GM13977 (cell line): ENCODE results near the gene SLC25A26.
A peak's percentile ranks its signal among the peaks of the same experiment; 100 is the strongest.
"Not testable (repeated sequence)": the region's sequence is repeated elsewhere in the genome, so short reads cannot be mapped to it uniquely, and the experiment has no call there.

ENCODE experiments used
- DNase-seq: peaks from one replicate; pipeline ENCODE4 v3.0.0; 2012; ENCODE audit warnings: low spot score
- in situ Hi-C: fragments of 300-500 bp; cut with MboI; formaldehyde crosslinking; loops from one replicate; pipeline ENCODE4 v1.12.0; 2022; ENCODE audit warnings: low sequenced_read_pairs, low pct_unique_long_range_greater_than_20kb, mixed read lengths, inconsistent platforms; ENCODE audit not compliant: unreplicated experiment
- TF ChIP-seq, protein P1 (sequence below): IDR thresholded peaks from 2 replicates; pipeline ENCODE4 v1.5.1; 2012; ENCODE audit warnings: mild to moderate bottlenecking, control low read depth; ENCODE audit not compliant: insufficient read depth; ENCODE audit errors: extremely low read depth, missing control alignments

The SLC25A26 gene

DNA sequence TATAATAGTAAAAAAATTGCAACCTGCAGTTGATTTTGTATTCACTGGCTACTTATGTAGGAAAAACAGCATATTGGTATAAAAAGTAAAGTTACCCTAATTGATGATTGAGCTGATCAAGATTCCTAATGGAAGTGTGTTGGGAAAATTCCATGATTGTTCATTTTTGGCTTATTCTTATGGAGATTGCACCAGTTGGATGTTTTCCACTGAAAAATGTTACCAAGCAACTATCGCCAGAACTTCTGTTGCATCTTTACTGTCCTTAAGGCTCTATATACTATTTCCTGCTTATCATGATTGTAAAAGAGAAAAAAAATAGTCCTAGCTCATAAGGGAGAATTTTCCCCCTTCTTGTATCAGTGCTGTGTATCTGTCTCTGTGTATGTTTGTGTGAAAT, 48.6 kb downstream of the SLC25A26 start:
- in situ Hi-C loops: no loop called here
- TF ChIP-seq, protein P1, sequence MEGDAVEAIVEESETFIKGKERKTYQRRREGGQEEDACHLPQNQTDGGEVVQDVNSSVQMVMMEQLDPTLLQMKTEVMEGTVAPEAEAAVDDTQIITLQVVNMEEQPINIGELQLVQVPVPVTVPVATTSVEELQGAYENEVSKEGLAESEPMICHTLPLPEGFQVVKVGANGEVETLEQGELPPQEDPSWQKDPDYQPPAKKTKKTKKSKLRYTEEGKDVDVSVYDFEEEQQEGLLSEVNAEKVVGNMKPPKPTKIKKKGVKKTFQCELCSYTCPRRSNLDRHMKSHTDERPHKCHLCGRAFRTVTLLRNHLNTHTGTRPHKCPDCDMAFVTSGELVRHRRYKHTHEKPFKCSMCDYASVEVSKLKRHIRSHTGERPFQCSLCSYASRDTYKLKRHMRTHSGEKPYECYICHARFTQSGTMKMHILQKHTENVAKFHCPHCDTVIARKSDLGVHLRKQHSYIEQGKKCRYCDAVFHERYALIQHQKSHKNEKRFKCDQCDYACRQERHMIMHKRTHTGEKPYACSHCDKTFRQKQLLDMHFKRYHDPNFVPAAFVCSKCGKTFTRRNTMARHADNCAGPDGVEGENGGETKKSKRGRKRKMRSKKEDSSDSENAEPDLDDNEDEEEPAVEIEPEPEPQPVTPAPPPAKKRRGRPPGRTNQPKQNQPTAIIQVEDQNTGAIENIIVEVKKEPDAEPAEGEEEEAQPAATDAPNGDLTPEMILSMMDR: no peak
- DNase-seq: no peak

DNA sequence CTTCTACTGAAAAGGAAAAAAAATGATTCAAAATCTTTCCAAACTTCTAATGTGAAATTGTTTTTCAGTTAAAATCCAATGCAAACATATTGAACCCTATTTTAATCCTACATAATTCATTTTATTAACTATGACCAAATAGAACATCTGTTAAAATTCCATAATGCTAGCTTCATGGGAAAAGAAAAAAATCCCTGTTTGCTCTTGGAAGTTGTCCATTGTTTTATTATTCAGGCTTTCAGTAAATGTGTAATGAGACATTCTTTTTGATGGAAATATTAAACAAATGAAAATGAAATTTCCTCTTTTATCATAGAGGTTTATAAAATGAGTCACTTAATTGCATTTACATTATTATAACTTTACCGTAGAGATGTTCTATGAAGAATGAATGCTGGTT, 49.5 kb downstream of the SLC25A26 start:
- DNase-seq: no peak
- in situ Hi-C loops: no loop called here
- TF ChIP-seq, protein P1: no peak

DNA sequence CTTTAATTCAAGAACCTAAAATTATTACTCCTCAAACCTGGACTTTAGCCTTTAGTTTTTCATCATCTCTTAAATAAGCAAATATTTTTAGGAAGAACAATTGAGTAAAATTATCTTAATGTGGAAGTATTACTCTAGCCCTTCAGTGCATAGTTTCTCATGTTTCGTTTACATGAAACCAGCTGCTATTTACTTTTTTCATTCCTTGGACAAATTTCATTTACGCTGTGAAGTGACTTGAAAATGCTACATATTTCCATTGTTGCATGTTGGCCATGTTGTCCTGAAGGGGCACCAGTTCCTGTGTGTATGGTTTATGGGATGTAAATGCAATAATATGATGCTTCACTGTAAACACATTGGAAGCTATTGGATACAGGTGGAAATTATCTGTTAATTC, 49.9 kb downstream of the SLC25A26 start:
- TF ChIP-seq, protein P1: no peak
- in situ Hi-C loops: no loop called here

DNA sequence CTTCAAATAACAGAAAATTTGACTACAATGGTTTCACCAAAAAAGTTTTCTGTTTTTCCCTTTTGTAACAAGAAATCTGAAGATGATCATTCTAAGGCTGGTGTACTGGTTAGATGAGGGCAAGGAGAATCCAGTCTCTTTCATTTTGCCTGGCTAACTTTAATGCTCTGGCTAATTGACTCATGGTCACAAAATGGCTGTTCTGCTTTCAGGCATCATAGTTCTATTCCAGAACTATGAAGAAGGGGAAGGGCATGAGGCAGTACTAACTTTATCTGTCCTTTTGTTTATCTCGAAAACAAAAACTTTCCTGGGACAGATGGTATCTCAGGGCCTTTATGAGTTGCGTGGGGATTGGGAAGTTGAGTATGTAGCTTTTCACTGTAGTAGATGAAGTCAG, 50.4 kb downstream of the SLC25A26 start:
- DNase-seq: no peak
- in situ Hi-C loops: no loop called here
- TF ChIP-seq, protein P1: no peak

More for the DNA sequence above, 49.9 kb downstream of the SLC25A26 start:
- DNase-seq: no peak

DNA sequence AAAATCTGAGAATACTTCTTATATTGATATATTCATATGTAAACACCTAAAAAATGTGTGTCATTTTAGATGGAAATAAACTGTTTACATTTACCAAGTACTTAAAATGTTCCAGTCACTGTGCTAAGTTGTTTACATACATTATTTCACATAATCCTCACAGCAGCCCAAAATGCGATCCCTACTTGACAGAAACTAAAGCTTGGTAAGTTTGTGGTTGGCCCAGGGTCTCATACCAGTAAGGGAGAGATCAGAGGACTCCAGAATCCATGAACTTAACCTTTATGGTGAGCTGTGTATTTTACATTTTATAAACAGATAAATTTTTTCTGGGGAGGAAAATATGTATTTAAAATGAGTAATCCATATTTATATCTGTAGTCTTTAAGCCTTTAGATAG, 51.2 kb downstream of the SLC25A26 start:
- no peak for DNase-seq
- TF ChIP-seq, protein P1: no peak
- in situ Hi-C loops: no loop called here

DNA sequence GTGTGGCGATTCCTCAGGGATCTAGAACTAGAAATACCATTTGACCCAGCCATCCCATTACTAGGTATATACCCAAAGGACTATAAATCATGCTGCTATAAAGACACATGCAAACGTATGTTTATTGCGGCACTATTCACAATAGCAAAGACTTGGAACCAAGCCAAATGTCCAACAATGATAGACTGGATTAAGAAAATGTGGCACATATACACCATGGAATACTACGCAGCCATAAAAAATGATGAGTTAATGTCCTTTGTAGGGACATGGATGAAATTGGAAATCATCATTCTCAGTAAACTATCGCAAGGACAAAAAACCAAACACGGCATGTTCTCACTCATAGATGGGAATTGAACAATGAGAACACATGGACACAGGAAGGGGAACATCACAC, 54.0 kb downstream of the SLC25A26 start:
- not testable (repeated sequence) for DNase-seq
- in situ Hi-C loops: loop anchor here (5.0 to 25.0 kb wide), 2 partner anchors 112 to 542 kb away; no protein-coding TSS in a partner anchor

DNA sequence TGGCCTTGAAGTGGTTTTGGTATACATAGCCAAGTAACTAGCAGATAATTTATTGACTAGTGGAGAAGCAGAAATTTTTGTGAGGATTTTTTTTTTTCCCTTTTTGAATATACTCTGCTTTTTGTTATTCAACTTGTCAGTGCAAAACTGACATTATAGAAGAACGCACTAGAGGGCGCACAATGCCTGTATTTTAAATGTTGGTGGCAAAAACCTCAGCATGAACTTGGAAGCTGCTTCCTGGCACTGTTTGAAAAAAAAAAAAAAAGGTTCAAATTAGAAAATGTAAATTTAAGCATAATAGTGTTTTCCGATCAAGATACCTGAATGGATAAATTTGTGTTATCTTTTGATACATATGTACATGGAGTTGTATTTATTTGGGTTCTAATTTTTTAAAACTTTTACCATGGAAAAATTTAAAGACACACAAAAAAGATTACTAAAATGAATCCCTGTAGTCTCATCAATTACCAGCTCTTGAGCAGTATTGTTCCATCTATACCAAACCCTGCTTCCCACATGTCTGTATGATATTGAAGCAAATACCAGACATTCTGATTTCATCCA, 56.0 kb downstream of the SLC25A26 start:
- TF ChIP-seq, protein P1: peak; percentile 72
- in situ Hi-C loops: loop anchor here (5.0 to 25.0 kb wide), 2 partner anchors 111 to 541 kb away; no protein-coding TSS in a partner anchor
- peak; percentile 44 for DNase-seq
